Neural cell (in vitro differentiated cells): ENCODE data around the gene TSPAN32. TPM values are rescaled to one million over a fixed set of nuclear protein-coding genes. Genes with fewer than 3 reads are reported as not detected.
"Not testable (repeated sequence)": the region's sequence is repeated elsewhere in the genome, so short reads cannot be mapped to it uniquely, and the experiment has no call there.

ENCODE experiments used
- H2AFZ ChIP-seq: fragments of 200-600, 300-800 bp; sonication (generic), shearing (Covaris generic); 2 replicates; pipeline ENCODE4 v1.6.0; 2014; ENCODE audit warnings: low read depth, mild to moderate bottlenecking, antibody characterized with exemption, low read length, moderate library complexity
- H3F3A ChIP-seq: fragments of 200-600 bp; shearing (Covaris generic); 2 replicates; pipeline ENCODE4 v1.6.1; 2016; ENCODE audit warnings: mild to moderate bottlenecking, moderate library complexity, mixed read lengths, antibody characterized with exemption, low read length; ENCODE audit not compliant: insufficient read depth, poor library complexity, severe bottlenecking
- H3K27ac ChIP-seq: fragments of 200-600, 300-800 bp; sonication (generic), shearing (Covaris generic); 2 replicates; pipeline ENCODE4 v1.5.1; 2014; ENCODE audit warnings: mild to moderate bottlenecking, low read length, moderate library complexity
- H3K27me3 ChIP-seq: fragments of 300-800, 200-600 bp; sonication (generic), shearing (Covaris generic); 2 replicates; pipeline ENCODE4 v1.6.0; 2014; ENCODE audit warnings: mild to moderate bottlenecking, low read depth, low read length, moderate library complexity; ENCODE audit not compliant: insufficient read depth
- H3K36me3 ChIP-seq: fragments of 300-800, 200-600 bp; sonication (generic), shearing (Covaris generic); 2 replicates; pipeline ENCODE4 v1.5.1; 2014; ENCODE audit warnings: mild to moderate bottlenecking, antibody characterized with exemption, low read length, moderate library complexity; ENCODE audit not compliant: insufficient read depth
- H3K4me2 ChIP-seq: fragments of 300-800, 200-600 bp; sonication (generic), shearing (Covaris generic); 2 replicates; pipeline ENCODE4 v1.6.0; 2014; ENCODE audit warnings: mild to moderate bottlenecking, low read length
- H3K4me3 ChIP-seq: fragments of 300-800, 200-600 bp; sonication (generic), shearing (Covaris generic); 2 replicates; pipeline ENCODE4 v1.5.1; 2014; ENCODE audit warnings: mild to moderate bottlenecking, low read length, moderate library complexity
- H3K79me2 ChIP-seq: fragments of 200-600 bp; shearing (Covaris generic); replicated peaks from 2 replicates; pipeline ENCODE4 v1.6.0; 2014; ENCODE audit warnings: mild to moderate bottlenecking, low read length, moderate library complexity; ENCODE audit not compliant: insufficient read depth
- H3K9ac ChIP-seq: fragments of 300-800, 200-600 bp; sonication (generic), shearing (Covaris generic); 2 replicates; pipeline ENCODE4 v1.6.1; 2016; ENCODE audit warnings: mild to moderate bottlenecking, low read length, mixed read lengths
- H3K9me2 ChIP-seq: fragments of 200-600 bp; shearing (Covaris generic); 2 replicates; pipeline ENCODE4 v1.6.1; 2016; ENCODE audit warnings: mild to moderate bottlenecking, low read length, mixed read lengths; ENCODE audit not compliant: insufficient read depth
- H3K9me3 ChIP-seq: fragments of 200-600, 300-800 bp; sonication (generic), shearing (Covaris generic); 2 replicates; pipeline ENCODE4 v1.6.1; 2016; ENCODE audit warnings: mild to moderate bottlenecking, mixed run types, low read length, moderate library complexity, mixed read lengths
- H4K20me1 ChIP-seq: fragments of 200-600 bp; shearing (Covaris generic); 2 replicates; pipeline ENCODE4 v1.6.1; 2016; ENCODE audit warnings: mild to moderate bottlenecking, mixed run types; ENCODE audit not compliant: insufficient read depth
- EP300 ChIP-seq: fragments of 450-650 bp; conservative IDR thresholded peaks from 2 replicates; pipeline ENCODE4 v1.6.1; 2014; ENCODE audit warnings: antibody characterized with exemption, mild to moderate bottlenecking, moderate library complexity; ENCODE audit not compliant: poor library complexity, severe bottlenecking
- EZH2 ChIP-seq: fragments of 200-600, 300-800 bp; shearing (Covaris generic), sonication (generic); IDR thresholded peaks from 2 replicates; pipeline ENCODE4 v1.6.1; 2014; ENCODE audit warnings: antibody characterized with exemption, low read length, borderline replicate concordance, mild to moderate bottlenecking; ENCODE audit not compliant: insufficient read depth, poor library complexity, severe bottlenecking
- MXI1 ChIP-seq: fragments of 450-650 bp; conservative IDR thresholded peaks from 2 replicates; pipeline ENCODE4 v1.6.1; 2014; ENCODE audit warnings: antibody characterized with exemption, mild to moderate bottlenecking; ENCODE audit not compliant: poor library complexity, severe bottlenecking
- POLR2AphosphoS5 ChIP-seq: IDR thresholded peaks from 2 replicates; pipeline ENCODE4 v1.6.1; 2012
- RAD21 ChIP-seq: fragments of 450-650 bp; conservative IDR thresholded peaks from 2 replicates; pipeline ENCODE4 v1.6.1; 2014; ENCODE audit warnings: antibody characterized with exemption, mild to moderate bottlenecking, moderate library complexity
- SMC3 ChIP-seq: fragments of 450-650 bp; conservative IDR thresholded peaks from 2 replicates; pipeline ENCODE4 v1.6.1; 2014; ENCODE audit warnings: antibody characterized with exemption, mild to moderate bottlenecking, moderate library complexity; ENCODE audit not compliant: poor library complexity
- TAF1 ChIP-seq: IDR thresholded peaks from 2 replicates; pipeline ENCODE4 v1.6.1; 2012; ENCODE audit warnings: low read depth
- polyA plus RNA-seq: library from polyadenylated mRNA; depleted of rRNA; stranded (reverse); fragments of >200 nt; gene quantifications from 2 replicates; pipeline ENCODE4 v1.2.3, GENCODE V29; 2014
- TF ChIP-seq, protein P1 (sequence below): fragments of 450-650 bp; IDR thresholded peaks from 2 replicates; pipeline ENCODE4 v1.5.1; 2014; ENCODE audit warnings: antibody characterized with exemption, mild to moderate bottlenecking, moderate library complexity; ENCODE audit not compliant: poor library complexity, severe bottlenecking
- TF ChIP-seq, protein P2 (sequence below): IDR thresholded peaks from 2 replicates; pipeline ENCODE4 v1.6.1; 2012; ENCODE audit warnings: borderline replicate concordance

TSPAN32 gene
- polyA plus RNA-seq, 1 donor from 2014 or later = not detected

DNA sequence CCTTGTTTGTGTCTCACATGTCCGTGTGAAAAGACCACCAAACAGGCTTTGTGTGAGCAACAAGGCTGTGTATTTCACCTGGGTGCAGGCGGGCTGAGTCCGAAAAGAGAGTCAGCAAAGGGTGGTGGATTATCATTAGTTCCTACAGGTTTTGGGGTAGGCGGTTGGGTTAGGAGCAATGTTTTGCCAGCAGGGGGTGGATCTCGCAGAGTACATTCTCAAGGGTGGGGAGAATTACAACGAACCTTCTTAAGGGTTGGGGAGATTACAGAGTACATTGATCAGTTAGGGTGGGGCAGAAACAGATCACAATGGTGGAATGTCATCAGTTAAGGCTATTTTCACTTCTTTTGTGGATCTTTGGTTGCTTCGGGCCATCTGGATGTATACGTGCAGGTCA, 36.9 kb downstream of the TSPAN32 start:
- H4K20me1 ChIP-seq, H3K9me3 ChIP-seq, H3F3A ChIP-seq, H2AFZ ChIP-seq, H3K27ac ChIP-seq, H3K4me2 ChIP-seq, H3K9me2 ChIP-seq, H3K27me3 ChIP-seq, H3K9ac ChIP-seq, H3K79me2 ChIP-seq, H3K4me3 ChIP-seq, H3K36me3 ChIP-seq: not testable (repeated sequence)

DNA sequence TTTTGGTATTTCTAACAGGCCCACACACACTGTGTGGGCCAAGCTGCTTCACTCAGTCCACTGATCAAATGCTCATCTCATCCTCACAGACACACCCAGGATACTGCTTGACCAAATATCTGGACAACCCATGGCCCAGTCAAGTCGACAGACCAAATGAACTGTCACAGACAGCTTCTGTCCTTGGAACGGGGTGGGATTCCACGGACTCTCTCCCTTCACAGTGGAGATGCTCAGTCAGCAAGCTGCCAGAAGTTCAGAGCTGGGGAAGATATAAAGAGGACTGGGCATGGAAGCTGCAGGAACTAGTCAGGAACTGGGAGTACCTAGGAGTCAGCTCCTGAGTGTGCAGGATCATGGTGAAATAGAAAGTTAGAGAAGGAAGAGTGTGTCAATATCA, 40.7 kb downstream of the TSPAN32 start:
- no peak overlapping the region for H3K4me3 ChIP-seq
- H3K27ac ChIP-seq = no peak overlapping the region
- no peaks in the 10 kb centered on the region for H3K79me2 ChIP-seq
- no peaks in the 10 kb centered on the region for H3K9me2 ChIP-seq
- H3F3A ChIP-seq = no peaks in the 10 kb centered on the region
- H3K27me3 ChIP-seq = no peaks in the 10 kb centered on the region
- H2AFZ ChIP-seq = no peak overlapping the region
- no peak overlapping the region for H3K4me2 ChIP-seq
- H3K9ac ChIP-seq = no peak overlapping the region
- peaks cover 4% of the 10 kb centered on the region for H3K9me3 ChIP-seq
- H3K36me3 ChIP-seq = no peaks in the 10 kb centered on the region
- H4K20me1 ChIP-seq = no peaks in the 10 kb centered on the region
- TF ChIP-seq, protein P1, sequence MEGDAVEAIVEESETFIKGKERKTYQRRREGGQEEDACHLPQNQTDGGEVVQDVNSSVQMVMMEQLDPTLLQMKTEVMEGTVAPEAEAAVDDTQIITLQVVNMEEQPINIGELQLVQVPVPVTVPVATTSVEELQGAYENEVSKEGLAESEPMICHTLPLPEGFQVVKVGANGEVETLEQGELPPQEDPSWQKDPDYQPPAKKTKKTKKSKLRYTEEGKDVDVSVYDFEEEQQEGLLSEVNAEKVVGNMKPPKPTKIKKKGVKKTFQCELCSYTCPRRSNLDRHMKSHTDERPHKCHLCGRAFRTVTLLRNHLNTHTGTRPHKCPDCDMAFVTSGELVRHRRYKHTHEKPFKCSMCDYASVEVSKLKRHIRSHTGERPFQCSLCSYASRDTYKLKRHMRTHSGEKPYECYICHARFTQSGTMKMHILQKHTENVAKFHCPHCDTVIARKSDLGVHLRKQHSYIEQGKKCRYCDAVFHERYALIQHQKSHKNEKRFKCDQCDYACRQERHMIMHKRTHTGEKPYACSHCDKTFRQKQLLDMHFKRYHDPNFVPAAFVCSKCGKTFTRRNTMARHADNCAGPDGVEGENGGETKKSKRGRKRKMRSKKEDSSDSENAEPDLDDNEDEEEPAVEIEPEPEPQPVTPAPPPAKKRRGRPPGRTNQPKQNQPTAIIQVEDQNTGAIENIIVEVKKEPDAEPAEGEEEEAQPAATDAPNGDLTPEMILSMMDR = no peak
- no peak for TF ChIP-seq MXI1
- TF ChIP-seq, protein P2, sequence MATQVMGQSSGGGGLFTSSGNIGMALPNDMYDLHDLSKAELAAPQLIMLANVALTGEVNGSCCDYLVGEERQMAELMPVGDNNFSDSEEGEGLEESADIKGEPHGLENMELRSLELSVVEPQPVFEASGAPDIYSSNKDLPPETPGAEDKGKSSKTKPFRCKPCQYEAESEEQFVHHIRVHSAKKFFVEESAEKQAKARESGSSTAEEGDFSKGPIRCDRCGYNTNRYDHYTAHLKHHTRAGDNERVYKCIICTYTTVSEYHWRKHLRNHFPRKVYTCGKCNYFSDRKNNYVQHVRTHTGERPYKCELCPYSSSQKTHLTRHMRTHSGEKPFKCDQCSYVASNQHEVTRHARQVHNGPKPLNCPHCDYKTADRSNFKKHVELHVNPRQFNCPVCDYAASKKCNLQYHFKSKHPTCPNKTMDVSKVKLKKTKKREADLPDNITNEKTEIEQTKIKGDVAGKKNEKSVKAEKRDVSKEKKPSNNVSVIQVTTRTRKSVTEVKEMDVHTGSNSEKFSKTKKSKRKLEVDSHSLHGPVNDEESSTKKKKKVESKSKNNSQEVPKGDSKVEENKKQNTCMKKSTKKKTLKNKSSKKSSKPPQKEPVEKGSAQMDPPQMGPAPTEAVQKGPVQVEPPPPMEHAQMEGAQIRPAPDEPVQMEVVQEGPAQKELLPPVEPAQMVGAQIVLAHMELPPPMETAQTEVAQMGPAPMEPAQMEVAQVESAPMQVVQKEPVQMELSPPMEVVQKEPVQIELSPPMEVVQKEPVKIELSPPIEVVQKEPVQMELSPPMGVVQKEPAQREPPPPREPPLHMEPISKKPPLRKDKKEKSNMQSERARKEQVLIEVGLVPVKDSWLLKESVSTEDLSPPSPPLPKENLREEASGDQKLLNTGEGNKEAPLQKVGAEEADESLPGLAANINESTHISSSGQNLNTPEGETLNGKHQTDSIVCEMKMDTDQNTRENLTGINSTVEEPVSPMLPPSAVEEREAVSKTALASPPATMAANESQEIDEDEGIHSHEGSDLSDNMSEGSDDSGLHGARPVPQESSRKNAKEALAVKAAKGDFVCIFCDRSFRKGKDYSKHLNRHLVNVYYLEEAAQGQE = no peak
- no peak for TF ChIP-seq EP300
- no peak for TF ChIP-seq SMC3

DNA sequence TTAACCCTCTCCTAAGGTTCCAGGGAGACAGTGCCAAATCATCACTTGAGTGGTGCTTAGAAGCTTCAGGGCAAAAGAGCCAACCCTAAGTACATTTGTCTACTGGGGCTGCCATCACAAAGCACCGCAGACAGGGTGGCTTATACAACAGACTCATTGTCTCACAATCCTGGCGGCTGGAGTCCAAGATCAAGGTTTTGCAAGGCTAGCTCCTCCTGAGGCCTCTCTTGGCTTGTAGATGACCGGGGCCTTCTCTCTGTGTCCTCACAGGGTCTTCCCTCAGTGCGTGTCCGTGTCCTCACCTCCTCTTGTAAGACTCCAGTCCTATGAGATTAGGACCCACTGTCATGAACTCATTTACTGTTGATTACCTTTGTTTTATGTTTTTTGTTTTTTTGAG, 41.2 kb downstream of the TSPAN32 start:
- Histone ChIP-seq H3K9ac (no peak overlapping the region), H3K9me3 (peaks cover 4% of the 10 kb centered on the region), H3K27ac (no peak overlapping the region), H3F3A (no peaks in the 10 kb centered on the region), H3K27me3 (no peaks in the 10 kb centered on the region), H3K79me2 (no peaks in the 10 kb centered on the region), H3K4me2 (no peak overlapping the region), H4K20me1 (no peaks in the 10 kb centered on the region), H3K4me3 (no peak overlapping the region), H3K9me2 (no peaks in the 10 kb centered on the region), H2AFZ (no peak overlapping the region), H3K36me3 (no peaks in the 10 kb centered on the region)
- TF ChIP-seq, protein P1 = no peak
- TF ChIP-seq MXI1 (no peak), TAF1 (no peak), RAD21 (no peak), SMC3 (no peak), EP300 (no peak), POLR2AphosphoS5 (no peak), EZH2 (no peak)
- TF ChIP-seq, protein P2 = no peak
